GM19463 (cell line): ENCODE results near the gene PLEKHO1.
"Not testable (repeated sequence)": the region's sequence is repeated elsewhere in the genome, so short reads cannot be mapped to it uniquely, and the experiment has no call there.

Experiments used
- ATAC-seq: cut with Tn5 transposase; IDR thresholded peaks from one replicate; pipeline ENCODE4 v1.9.1; 2021; ENCODE audit warnings: mild to moderate bottlenecking, moderate library complexity; ENCODE audit not compliant: unreplicated experiment

The PLEKHO1 gene

GRCh38 chr1:150149271-150150132, at the start of gene PLEKHO1:
Gene PLEKHO1 (plus strand): TSS chr1:150149916. CDS start chr1:150150258, 342 bp downstream.
- peak; percentile 51 for ATAC-seq

GRCh38 chr1:150102986-150103385, 46.7 kb upstream of the PLEKHO1 start:
- ATAC-seq = no peak

GRCh38 chr1:150106341-150106740, 43.4 kb upstream of the PLEKHO1 start:
- no peak for ATAC-seq

- no peak for ATAC-seq
Measured at GRCh38 chr1:150109586-150109985, 40.1 kb upstream of the PLEKHO1 start.

- ATAC-seq = no peak
Measured at GRCh38 chr1:150110116-150110515, 39.6 kb upstream of the PLEKHO1 start.

GRCh38 chr1:150111670-150112069, 38.0 kb upstream of the PLEKHO1 start:
- no peak for ATAC-seq

GRCh38 chr1:150115121-150115520, 34.6 kb upstream of the PLEKHO1 start:
- no peak for ATAC-seq

- no peak for ATAC-seq
Measured at GRCh38 chr1:150118716-150119115, 31.0 kb upstream of the PLEKHO1 start.

- no peak for ATAC-seq
Measured at GRCh38 chr1:150121236-150121862, 28.4 kb upstream of the PLEKHO1 start.

- no peak for ATAC-seq
Measured at GRCh38 chr1:150126811-150127210, 22.9 kb upstream of the PLEKHO1 start.

GRCh38 chr1:150127464-150127863, 22.3 kb upstream of the PLEKHO1 start:
- ATAC-seq = no peak

GRCh38 chr1:150127868-150128267, 21.8 kb upstream of the PLEKHO1 start:
- ATAC-seq = no peak

GRCh38 chr1:150132372-150132771, 17.3 kb upstream of the PLEKHO1 start:
- ATAC-seq = no peak

- no peak for ATAC-seq
Measured at GRCh38 chr1:150134537-150134936, 15.2 kb upstream of the PLEKHO1 start.

- not testable (repeated sequence) for ATAC-seq
Measured at GRCh38 chr1:150135400-150135799, 14.3 kb upstream of the PLEKHO1 start.

GRCh38 chr1:150138044-150138443, 11.7 kb upstream of the PLEKHO1 start:
- ATAC-seq = no peak

GRCh38 chr1:150141452-150141851, 8.3 kb upstream of the PLEKHO1 start:
- ATAC-seq = no peak

- no peak for ATAC-seq
Measured at GRCh38 chr1:150142083-150142482, 7.6 kb upstream of the PLEKHO1 start.

- ATAC-seq = no peak
Measured at GRCh38 chr1:150144606-150145005, 5.1 kb upstream of the PLEKHO1 start.

- not testable (repeated sequence) for ATAC-seq
Measured at GRCh38 chr1:150146016-150146415, 3.7 kb upstream of the PLEKHO1 start.

GRCh38 chr1:150146849-150147542, 2.7 kb upstream of the PLEKHO1 start:
- no peak for ATAC-seq

- ATAC-seq = no peak
Measured at GRCh38 chr1:150148837-150149270, 862 bp upstream of the PLEKHO1 start.
